Neural progenitor cell (in vitro differentiated cells): ENCODE data around the gene STK38L.

Experiments
- CTCF ChIP-seq: fragments of 200-600 bp; sonication (generic); IDR thresholded peaks from 2 replicates; pipeline ENCODE4 v1.5.1; 2017; ENCODE audit warnings: antibody characterized with exemption, mild to moderate bottlenecking
- EZH2 ChIP-seq: fragments of 200-600 bp; sonication (generic); IDR thresholded peaks from 2 replicates; pipeline ENCODE4 v1.6.1; 2017; ENCODE audit warnings: antibody characterized with exemption, mild to moderate bottlenecking, moderate library complexity

GRCh38 chr12:27324530-27324929 is 80.4 kb downstream of the STK38L start:
- TF ChIP-seq CTCF (no peak), EZH2 (no peak)
